Smooth muscle cell (in vitro differentiated cells): ENCODE data around the gene NDUFS8. TPM values are rescaled to one million over a fixed set of nuclear protein-coding genes. Genes with fewer than 3 reads are reported as not detected.

Experiments used
- DNase-seq: peaks from one replicate; lab custom pipeline; 2025; ENCODE audit not compliant: unreplicated experiment; lab: John Stamatoyannopoulos, UW
- H2AFZ ChIP-seq: fragments of 200-600 bp; sonication (generic); 2 replicates; pipeline ENCODE4 v1.6.0; 2016; ENCODE audit warnings: antibody characterized with exemption, low read depth, mild to moderate bottlenecking
- H3F3A ChIP-seq: fragments of 200-600 bp; sonication (generic); 2 replicates; pipeline ENCODE4 v1.6.0; 2017; ENCODE audit warnings: antibody characterized with exemption, low read depth
- H3K27ac ChIP-seq: fragments of 200-600 bp; sonication (generic); 2 replicates; pipeline ENCODE4 v1.5.1; 2016; ENCODE audit warnings: low read depth, mild to moderate bottlenecking
- H3K27me3 ChIP-seq: fragments of 200-600 bp; sonication (generic); 2 replicates; pipeline ENCODE4 v1.6.1; 2016; ENCODE audit warnings: low read depth, mild to moderate bottlenecking
- H3K36me3 ChIP-seq: fragments of 200-600 bp; sonication (generic); 2 replicates; pipeline ENCODE4 v1.5.1; 2016; ENCODE audit warnings: low read depth
- H3K4me1 ChIP-seq: fragments of 200-600 bp; sonication (generic); 2 replicates; pipeline ENCODE4 v1.5.1; 2016; ENCODE audit warnings: low read depth
- H3K4me2 ChIP-seq: fragments of 200-600 bp; sonication (generic); 2 replicates; pipeline ENCODE4 v1.6.0; 2016; ENCODE audit warnings: mild to moderate bottlenecking
- H3K4me3 ChIP-seq: fragments of 200-600 bp; sonication (generic); 2 replicates; pipeline ENCODE4 v1.5.1; 2016; ENCODE audit warnings: mild to moderate bottlenecking
- H3K79me2 ChIP-seq: fragments of 200-600 bp; sonication (generic); 2 replicates; pipeline ENCODE4 v1.6.0; 2016; ENCODE audit warnings: low read depth, mild to moderate bottlenecking
- H3K9ac ChIP-seq: fragments of 200-600 bp; sonication (generic); 2 replicates; pipeline ENCODE4 v1.6.0; 2016; ENCODE audit warnings: low read depth
- H3K9me3 ChIP-seq: fragments of 200-600 bp; sonication (generic); replicated peaks from 2 replicates; pipeline ENCODE4 v1.5.1; 2016; ENCODE audit warnings: low read depth
- H4K20me1 ChIP-seq: fragments of 200-600 bp; sonication (generic); 2 replicates; pipeline ENCODE4 v1.6.0; 2016; ENCODE audit warnings: low read depth
- WGBS: methylation state at CpG from one replicate; pipeline ENCODE4 v1.1.7; 2016; ENCODE audit warnings: low lambda C conversion rate; 5-methylcytosine and 5-hydroxymethylcytosine counted together
- polyA plus RNA-seq: library from polyadenylated mRNA; unstranded; fragments of >200 nt; fragmentation: Nextera tagmentation; extraction: Ambion mirVana; gene quantifications from 2 replicates; pipeline ENCODE4 v1.2.1, GENCODE V29; 2016
- total RNA-seq: library from RNA; depleted of rRNA; stranded (reverse); fragments of >200 nt; gene quantifications from 2 replicates; pipeline ENCODE4 v1.2.3, GENCODE V29; 2014
- TF ChIP-seq, protein P1 (sequence below): fragments of 200-600 bp; sonication (generic); IDR thresholded peaks from 2 replicates; pipeline ENCODE4 v1.5.1; 2017; ENCODE audit warnings: borderline replicate concordance, mild to moderate bottlenecking, antibody characterized with exemption; ENCODE audit not compliant: insufficient read depth, poor library complexity, severe bottlenecking

Gene NDUFS8
- total and polyA plus RNA-seq, 2 experiments from 2014 or later, result 165 to 314 TPM

- H3K4me2 ChIP-seq, result no peak overlapping the region
- WGBS, result 89% methylated on average over 9 of the region's 9 CpGs
- H3K4me3 ChIP-seq, result no peak overlapping the region
- H3K27ac ChIP-seq, result no peak overlapping the region
- no peaks in the 10 kb centered on the region for H3K4me1 ChIP-seq
- H3K36me3 ChIP-seq, result no peaks in the 10 kb centered on the region
- H3K27me3 ChIP-seq, result no peaks in the 10 kb centered on the region
- H4K20me1 ChIP-seq, result no peaks in the 10 kb centered on the region
- no peak overlapping the region for H3K9ac ChIP-seq
- no peaks in the 10 kb centered on the region for H3K9me3 ChIP-seq
- peaks cover 10% of the 10 kb centered on the region for H3F3A ChIP-seq
- no peak overlapping the region for H2AFZ ChIP-seq
- H3K79me2 ChIP-seq, result no peaks in the 10 kb centered on the region
- DNase-seq, result no peak
- TF ChIP-seq, protein P1, sequence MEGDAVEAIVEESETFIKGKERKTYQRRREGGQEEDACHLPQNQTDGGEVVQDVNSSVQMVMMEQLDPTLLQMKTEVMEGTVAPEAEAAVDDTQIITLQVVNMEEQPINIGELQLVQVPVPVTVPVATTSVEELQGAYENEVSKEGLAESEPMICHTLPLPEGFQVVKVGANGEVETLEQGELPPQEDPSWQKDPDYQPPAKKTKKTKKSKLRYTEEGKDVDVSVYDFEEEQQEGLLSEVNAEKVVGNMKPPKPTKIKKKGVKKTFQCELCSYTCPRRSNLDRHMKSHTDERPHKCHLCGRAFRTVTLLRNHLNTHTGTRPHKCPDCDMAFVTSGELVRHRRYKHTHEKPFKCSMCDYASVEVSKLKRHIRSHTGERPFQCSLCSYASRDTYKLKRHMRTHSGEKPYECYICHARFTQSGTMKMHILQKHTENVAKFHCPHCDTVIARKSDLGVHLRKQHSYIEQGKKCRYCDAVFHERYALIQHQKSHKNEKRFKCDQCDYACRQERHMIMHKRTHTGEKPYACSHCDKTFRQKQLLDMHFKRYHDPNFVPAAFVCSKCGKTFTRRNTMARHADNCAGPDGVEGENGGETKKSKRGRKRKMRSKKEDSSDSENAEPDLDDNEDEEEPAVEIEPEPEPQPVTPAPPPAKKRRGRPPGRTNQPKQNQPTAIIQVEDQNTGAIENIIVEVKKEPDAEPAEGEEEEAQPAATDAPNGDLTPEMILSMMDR, result no peak
Measured at GRCh38 chr11:68053117-68053516, 22.6 kb downstream of the NDUFS8 start.

DNA sequence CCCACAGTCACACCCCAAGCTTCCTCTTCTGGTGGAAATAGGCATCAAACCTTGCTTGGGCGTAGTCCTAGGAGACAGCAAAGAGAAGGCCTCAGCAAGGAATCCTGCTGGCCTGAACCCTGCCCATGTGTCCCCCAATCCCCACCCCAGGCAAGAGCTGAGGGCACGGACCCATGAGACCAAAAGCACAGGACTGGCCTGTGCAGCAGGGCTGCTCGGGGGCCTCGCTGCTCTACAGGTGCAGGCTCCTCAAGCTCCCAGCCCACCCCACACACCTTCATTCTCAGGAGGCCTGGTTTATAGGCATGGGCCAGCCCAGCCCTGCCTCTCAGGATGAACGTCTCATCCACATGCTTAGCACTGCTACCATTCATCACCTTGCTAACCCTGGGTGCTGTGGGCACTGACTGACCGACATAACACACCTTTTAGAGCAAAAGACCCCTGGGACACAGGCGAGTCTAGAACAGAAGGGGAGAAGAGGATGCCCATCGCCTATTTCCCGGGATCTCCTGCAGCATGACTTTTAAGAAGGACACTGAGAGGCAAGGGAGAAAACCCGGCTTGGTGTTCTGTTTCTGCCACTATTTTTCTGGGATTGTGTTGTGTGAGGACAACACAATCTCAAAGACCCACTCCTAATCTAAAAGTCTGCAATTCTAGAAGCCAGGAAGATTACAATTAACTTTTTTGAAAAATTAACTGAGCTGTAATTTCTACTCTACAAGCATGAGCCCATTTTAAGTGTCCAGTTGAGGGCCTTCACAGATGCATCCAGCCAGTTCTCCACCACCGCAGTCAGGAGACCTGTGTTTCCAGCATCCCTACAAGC, 23.7 kb downstream of the NDUFS8 start:
- Histone ChIP-seq H3K9ac (no peak overlapping the region), H3K4me3 (no peak overlapping the region), H3F3A (peaks cover 10% of the 10 kb centered on the region), H2AFZ (no peak overlapping the region), H3K36me3 (no peaks in the 10 kb centered on the region), H3K9me3 (no peaks in the 10 kb centered on the region), H3K27me3 (no peaks in the 10 kb centered on the region), H3K79me2 (no peaks in the 10 kb centered on the region), H3K4me2 (no peak overlapping the region), H4K20me1 (no peaks in the 10 kb centered on the region), H3K27ac (no peak overlapping the region), H3K4me1 (no peaks in the 10 kb centered on the region)
- DNase-seq, result no peak
- TF ChIP-seq, protein P1, result no peak
- 94% methylated on average over 11 of the region's 11 CpGs for WGBS

DNA sequence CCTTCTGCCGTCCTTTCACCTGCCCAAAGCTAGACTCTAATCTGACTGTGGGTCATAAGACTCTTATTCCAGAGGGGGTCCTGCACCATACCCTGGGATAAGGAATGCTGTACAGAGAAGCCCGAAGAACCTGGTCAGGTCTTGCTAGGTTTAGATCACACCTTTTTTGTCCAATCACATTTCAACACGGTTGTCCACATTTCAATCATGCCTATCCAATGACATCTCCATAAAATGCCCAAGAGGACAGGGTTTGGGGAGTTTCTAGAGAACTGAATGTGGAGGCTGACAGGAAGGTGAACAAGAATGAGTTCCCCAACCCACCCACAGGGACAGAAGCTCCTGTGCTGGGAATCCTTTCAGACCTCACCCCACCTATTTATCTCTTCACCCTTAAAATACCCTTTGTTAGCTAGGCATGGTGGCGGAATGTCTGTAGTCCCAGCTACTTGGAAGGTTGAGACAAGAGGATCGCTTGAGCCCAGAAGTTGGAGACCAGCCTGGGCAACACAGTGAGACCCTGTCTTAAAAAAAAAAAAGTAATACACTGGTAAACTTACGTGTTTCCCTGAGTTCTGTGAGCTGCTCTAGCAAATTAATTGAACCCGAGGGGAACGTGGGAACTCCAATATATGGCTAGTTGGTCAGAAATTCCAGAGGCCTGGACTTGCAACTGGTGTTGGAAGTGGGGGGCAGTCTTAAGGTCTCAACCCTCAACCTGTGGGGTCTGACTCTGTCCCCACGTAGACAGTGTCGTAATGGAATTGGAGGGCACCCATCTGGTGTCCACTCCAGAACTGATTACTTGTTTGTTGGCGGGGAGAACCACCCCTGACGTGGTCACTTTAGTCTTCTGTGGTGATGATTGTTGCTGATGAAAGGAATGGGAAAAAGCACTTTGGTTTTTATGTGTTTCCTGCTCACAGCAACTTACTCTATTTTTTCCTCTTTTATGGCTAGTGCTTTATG, 26.1 kb downstream of the NDUFS8 start:
- Histone ChIP-seq H3K27me3 (no peaks in the 10 kb centered on the region), H3K9ac (no peak overlapping the region), H3F3A (peaks cover 10% of the 10 kb centered on the region), H3K4me3 (no peak overlapping the region), H4K20me1 (no peaks in the 10 kb centered on the region), H3K36me3 (peaks cover 3% of the 10 kb centered on the region), H2AFZ (no peak overlapping the region), H3K4me2 (no peak overlapping the region), H3K9me3 (no peaks in the 10 kb centered on the region), H3K4me1 (no peaks in the 10 kb centered on the region), H3K27ac (no peak overlapping the region), H3K79me2 (no peaks in the 10 kb centered on the region)
- TF ChIP-seq, protein P1, result no peak
- WGBS, result 96% methylated on average over 12 of the region's 12 CpGs
- no peak for DNase-seq
